Effector memory CD8-positive, alpha-beta T cell (primary cell): Measurements from ENCODE around the gene CFAP54.
A peak's percentile ranks its signal among the peaks of the same experiment; 100 is the strongest.
"Not testable (repeated sequence)": the region's sequence is repeated elsewhere in the genome, so short reads cannot be mapped to it uniquely, and the experiment has no call there.

Experiments
- ATAC-seq: fragments of 150-1000 bp; cut with Tn5 transposase; replicated peaks from 2 replicates; pipeline ENCODE4 v1.10.0; 2021; ENCODE audit warnings: mild to moderate bottlenecking, moderate library complexity
- DNase-seq, 3 experiments: peaks; one replicate each; pipeline ENCODE4 v3.0.0; 2021
- H3K27ac Mint-ChIP-seq, 2 donors: one replicate each; pipeline ENCODE4 v1.8.0; 2022; ENCODE audit warnings: mild to moderate bottlenecking in 2 of 2, mixed read lengths in 2 of 2, moderate library complexity in 2 of 2
- H3K27me3 Mint-ChIP-seq, 2 donors: one replicate each; pipeline ENCODE4 v1.8.0; 2022; ENCODE audit warnings: mixed read lengths in 2 of 2
- H3K36me3 Mint-ChIP-seq: one replicate; pipeline ENCODE4 v1.8.0; 2022; ENCODE audit warnings: mild to moderate bottlenecking, moderate library complexity, mixed read lengths; ENCODE audit not compliant: insufficient read depth
- H3K4me1 Mint-ChIP-seq, 2 donors: one replicate each; pipeline ENCODE4 v1.8.0; 2022; ENCODE audit warnings: low read depth in 2 of 2, mixed read lengths in 2 of 2
- H3K4me3 Mint-ChIP-seq, 2 donors: one replicate each; pipeline ENCODE4 v1.8.0; 2022; ENCODE audit warnings: mild to moderate bottlenecking in 2 of 2, mixed read lengths in 2 of 2, moderate library complexity in 2 of 2
- H3K9me3 Mint-ChIP-seq, 2 donors: one replicate each; pipeline ENCODE4 v1.8.0; 2022; ENCODE audit warnings: mixed read lengths in 2 of 2

The CFAP54 gene

GRCh38 chr12:96486751-96487613 is 2.4 kb upstream of the CFAP54 start:
- Mint-ChIP-seq H3K9me3 (no peaks in the 10 kb centered on the region), H3K27me3 (no peaks in the 10 kb centered on the region), H3K4me1 (peaks cover 16% of the 10 kb centered on the region in 2 donors), H3K27ac (no peak overlapping the region), H3K4me3 (no peak overlapping the region), H3K36me3 (peaks cover 7% of the 10 kb centered on the region)
- DNase-seq (no peak), ATAC-seq (no peak)

- no peak for ATAC-seq
- Mint-ChIP-seq H3K36me3 (peaks cover 7% of the 10 kb centered on the region), H3K4me3 (no peak overlapping the region), H3K4me1 (peaks cover 16% of the 10 kb centered on the region in 2 donors), H3K9me3 (no peaks in the 10 kb centered on the region), H3K27me3 (no peaks in the 10 kb centered on the region), H3K27ac (no peak overlapping the region)
- no peak for DNase-seq
Observed at GRCh38 chr12:96487634-96488033, 1.7 kb upstream of the CFAP54 start.

- H3K27me3 Mint-ChIP-seq: no peaks in the 10 kb centered on the region
- peaks cover 7% of the 10 kb centered on the region for H3K36me3 Mint-ChIP-seq
- DNase-seq: no peak
- no peak for ATAC-seq
- peaks cover 11 to 22% of the 10 kb centered on the region in 2 donors for H3K4me1 Mint-ChIP-seq
- no peak overlapping the region for H3K4me3 Mint-ChIP-seq
- no peak overlapping the region for H3K27ac Mint-ChIP-seq
- no peaks in the 10 kb centered on the region for H3K9me3 Mint-ChIP-seq
Observed at GRCh38 chr12:96493106-96493505, 3.7 kb downstream of the CFAP54 start.

GRCh38 chr12:96494154-96494553 is 4.8 kb downstream of the CFAP54 start:
- not testable (repeated sequence) for DNase-seq, ATAC-seq, H3K27me3 Mint-ChIP-seq, H3K27ac Mint-ChIP-seq, H3K9me3 Mint-ChIP-seq, H3K36me3 Mint-ChIP-seq
- H3K4me3 Mint-ChIP-seq: peak overlapping the region in 1 of 2 donors; percentile 18
- peaks cover 11 to 22% of the 10 kb centered on the region in 2 donors for H3K4me1 Mint-ChIP-seq

- no peak for DNase-seq
- no peaks in the 10 kb centered on the region for H3K36me3 Mint-ChIP-seq
- no peaks in the 10 kb centered on the region for H3K9me3 Mint-ChIP-seq
- peak overlapping the region in 1 of 2 donors; percentile 65 for H3K27ac Mint-ChIP-seq
- no peaks in the 10 kb centered on the region for H3K27me3 Mint-ChIP-seq
- H3K4me1 Mint-ChIP-seq: peaks cover 9 to 23% of the 10 kb centered on the region in 2 donors
- H3K4me3 Mint-ChIP-seq: peak overlapping the region; percentile 25 to 57
- ATAC-seq: no peak
Observed at GRCh38 chr12:96495155-96495554, 5.8 kb downstream of the CFAP54 start.

GRCh38 chr12:96495841-96496545 is 6.6 kb downstream of the CFAP54 start:
- no peaks in the 10 kb centered on the region for H3K36me3 Mint-ChIP-seq
- peak; percentile 81 for ATAC-seq
- H3K27me3 Mint-ChIP-seq: no peaks in the 10 kb centered on the region
- H3K9me3 Mint-ChIP-seq: no peaks in the 10 kb centered on the region
- peak overlapping the region; percentile 8 to 59 for H3K4me3 Mint-ChIP-seq
- DNase-seq: no peak
- peak overlapping the region; percentile 65 to 79 for H3K27ac Mint-ChIP-seq
- peaks cover 13 to 29% of the 10 kb centered on the region in 2 donors for H3K4me1 Mint-ChIP-seq

GRCh38 chr12:96496944-96497343 is 7.6 kb downstream of the CFAP54 start:
- peak overlapping the region; percentile 65 to 79 for H3K27ac Mint-ChIP-seq
- H3K9me3 Mint-ChIP-seq: no peaks in the 10 kb centered on the region
- ATAC-seq: no peak
- H3K36me3 Mint-ChIP-seq: no peaks in the 10 kb centered on the region
- no peaks in the 10 kb centered on the region for H3K27me3 Mint-ChIP-seq
- DNase-seq: no peak
- no peak overlapping the region for H3K4me3 Mint-ChIP-seq
- H3K4me1 Mint-ChIP-seq: peaks cover 23 to 39% of the 10 kb centered on the region in 2 donors

- Mint-ChIP-seq H3K27me3 (no peaks in the 10 kb centered on the region), H3K4me3 (no peak overlapping the region), H3K4me1 (peaks cover 28 to 45% of the 10 kb centered on the region in 2 donors), H3K9me3 (no peaks in the 10 kb centered on the region), H3K27ac (peak overlapping the region in 1 of 2 donors; percentile 55), H3K36me3 (no peaks in the 10 kb centered on the region)
- ATAC-seq: no peak
- DNase-seq: no peak
Observed at GRCh38 chr12:96497855-96498254, 8.5 kb downstream of the CFAP54 start.

GRCh38 chr12:96500693-96501092 is 11.3 kb downstream of the CFAP54 start:
- peak overlapping the region; percentile 50 to 65 for H3K4me3 Mint-ChIP-seq
- no peaks in the 10 kb centered on the region for H3K27me3 Mint-ChIP-seq
- H3K4me1 Mint-ChIP-seq: peaks cover 33 to 52% of the 10 kb centered on the region in 2 donors
- DNase-seq (no peak), ATAC-seq (peak; percentile 18)
- H3K27ac Mint-ChIP-seq: peak overlapping the region; percentile 94 to 95
- no peaks in the 10 kb centered on the region for H3K9me3 Mint-ChIP-seq
- no peaks in the 10 kb centered on the region for H3K36me3 Mint-ChIP-seq

- H3K27ac Mint-ChIP-seq: peak overlapping the region; percentile 94 to 95
- H3K36me3 Mint-ChIP-seq: no peaks in the 10 kb centered on the region
- peaks cover 31 to 51% of the 10 kb centered on the region in 2 donors for H3K4me1 Mint-ChIP-seq
- peak overlapping the region; percentile 50 to 65 for H3K4me3 Mint-ChIP-seq
- ATAC-seq (peak; percentile 92), DNase-seq (peak; percentile 12 to 20 (median 16))
- no peaks in the 10 kb centered on the region for H3K27me3 Mint-ChIP-seq
- H3K9me3 Mint-ChIP-seq: no peaks in the 10 kb centered on the region
Observed at GRCh38 chr12:96501133-96501761, 11.9 kb downstream of the CFAP54 start.

GRCh38 chr12:96501908-96502307 is 12.5 kb downstream of the CFAP54 start:
- H3K4me3 Mint-ChIP-seq: peak overlapping the region; percentile 50 to 65
- H3K4me1 Mint-ChIP-seq: peaks cover 30 to 44% of the 10 kb centered on the region in 2 donors
- peak overlapping the region; percentile 94 to 95 for H3K27ac Mint-ChIP-seq
- DNase-seq (no peak), ATAC-seq (no peak)
- H3K36me3 Mint-ChIP-seq: no peaks in the 10 kb centered on the region
- no peaks in the 10 kb centered on the region for H3K9me3 Mint-ChIP-seq
- no peaks in the 10 kb centered on the region for H3K27me3 Mint-ChIP-seq

GRCh38 chr12:96502477-96502876 is 13.1 kb downstream of the CFAP54 start:
- ATAC-seq (peak; percentile 18), DNase-seq (no peak)
- peaks cover 30 to 41% of the 10 kb centered on the region in 2 donors for H3K4me1 Mint-ChIP-seq
- no peaks in the 10 kb centered on the region for H3K36me3 Mint-ChIP-seq
- no peaks in the 10 kb centered on the region for H3K27me3 Mint-ChIP-seq
- H3K9me3 Mint-ChIP-seq: no peaks in the 10 kb centered on the region
- peak overlapping the region; percentile 94 to 95 for H3K27ac Mint-ChIP-seq
- peak overlapping the region; percentile 33 to 41 for H3K4me3 Mint-ChIP-seq

GRCh38 chr12:96502949-96503532 is 13.7 kb downstream of the CFAP54 start:
- Mint-ChIP-seq H3K36me3 (no peaks in the 10 kb centered on the region), H3K27ac (peak overlapping the region; percentile 94 to 95), H3K9me3 (no peaks in the 10 kb centered on the region), H3K27me3 (no peaks in the 10 kb centered on the region), H3K4me1 (peaks cover 30 to 37% of the 10 kb centered on the region in 2 donors), H3K4me3 (peak overlapping the region; percentile 33 to 46)
- ATAC-seq: no peak
- DNase-seq: no peak
